ENCODE results near the gene VRK3. TPM values are rescaled to one million over a fixed set of nuclear protein-coding genes. Genes with fewer than 3 reads are reported as not detected.
A peak's percentile ranks its signal among the peaks of the same experiment; 100 is the strongest.
"Not testable (repeated sequence)": the region's sequence is repeated elsewhere in the genome, so short reads cannot be mapped to it uniquely, and the experiment has no call there.

Gene VRK3
- total RNA-seq, 1 donor = 28.5 TPM

- TF ChIP-seq CTCF (IDR thresholded peaks at IDR 0.05; ENCODE audit: insufficient read depth, low read depth, low read length) = no peak
- DNase-seq (ENCODE audit: low read depth) = peak; percentile 62
- no peak overlapping the region for H3K4me3 ChIP-seq (ENCODE audit: low read depth, low read length)
Observed at GRCh38 chr19:49952479-49952836, 72.7 kb downstream of the VRK3 start.

GRCh38 chr19:49951806-49952478 lies 73.2 kb downstream of the VRK3 start:
- H3K4me3 ChIP-seq (ENCODE audit: low read depth, low read length) = no peak overlapping the region
- no peak for TF ChIP-seq CTCF (IDR thresholded peaks at IDR 0.05; ENCODE audit: insufficient read depth, low read depth, low read length)
- no peak for DNase-seq (ENCODE audit: low read depth)

GRCh38 chr19:49950956-49951526 lies 74.1 kb downstream of the VRK3 start:
- TF ChIP-seq CTCF (IDR thresholded peaks at IDR 0.05; ENCODE audit: insufficient read depth, low read depth, low read length) = no peak
- no peak overlapping the region for H3K4me3 ChIP-seq (ENCODE audit: low read depth, low read length)
- no peak for DNase-seq (ENCODE audit: low read depth)

GRCh38 chr19:49950590-49950948 lies 74.6 kb downstream of the VRK3 start:
- H3K4me3 ChIP-seq (ENCODE audit: low read depth, low read length) = no peak overlapping the region
- no peak for DNase-seq (ENCODE audit: low read depth)
- TF ChIP-seq CTCF (IDR thresholded peaks at IDR 0.05; ENCODE audit: insufficient read depth, low read depth, low read length) = no peak

- no peak for DNase-seq (ENCODE audit: low read depth)
- no peak overlapping the region for H3K4me3 ChIP-seq (ENCODE audit: low read depth, low read length)
- no peak for TF ChIP-seq CTCF (IDR thresholded peaks at IDR 0.05; ENCODE audit: insufficient read depth, low read depth, low read length)
Observed at GRCh38 chr19:49949742-49950589, 75.2 kb downstream of the VRK3 start.

GRCh38 chr19:49946415-49946814 lies 78.8 kb downstream of the VRK3 start:
- H3K4me3 ChIP-seq (ENCODE audit: low read depth, low read length) = no peak overlapping the region
- no peak for DNase-seq (ENCODE audit: low read depth)
- no peak for TF ChIP-seq CTCF (IDR thresholded peaks at IDR 0.05; ENCODE audit: insufficient read depth, low read depth, low read length)

- DNase-seq (ENCODE audit: low read depth); H3K4me3 ChIP-seq (ENCODE audit: low read depth, low read length): not testable (repeated sequence)
Observed at GRCh38 chr19:49944567-49944966, 80.6 kb downstream of the VRK3 start.
